Spleen (tissue), 7 donors: ENCODE data around the gene IL1RAPL1.

Experiments
- POLR2A ChIP-seq, 3 donors: fragments of 450-650 bp; IDR thresholded peaks; one replicate each; pipeline ENCODE4 v1.5.1; 2017; ENCODE audit warnings: antibody characterized with exemption in 3 of 3, mild to moderate bottlenecking in 1 of 3
- POLR2AphosphoS5 ChIP-seq, 3 donors: sonication (generic); formaldehyde crosslinking; IDR thresholded peaks; one replicate each; pipeline ENCODE4 v1.5.1; 2017; ENCODE audit warnings: antibody characterized with exemption in 3 of 3
- TF ChIP-seq, protein P1 (sequence below), 11 experiments: fragments of 200-600 bp in 7 of 11; fragments of 450-650 bp in 4 of 11; sonication (generic) in 4 of 11; IDR thresholded peaks in 8 of 11; conservative IDR thresholded peaks in 3 of 11; 1 replicate in 7 of 11; 2 replicates in 4 of 11; pipeline versions ENCODE4 v1.4.0 to v1.8.0; 2016 to 2021; ENCODE audit warnings: antibody characterized with exemption in 11 of 11, inconsistent platforms in 4 of 11, mild to moderate bottlenecking in 1 of 11
- donor health status: DM: no; HTN: no; CAD: no; lungs with moderate emphysema.
- donor health status: DM: no; HTN: no; CAD: no.
- donor health status: DM: no; HTN: no; CAD: no.

DNA sequence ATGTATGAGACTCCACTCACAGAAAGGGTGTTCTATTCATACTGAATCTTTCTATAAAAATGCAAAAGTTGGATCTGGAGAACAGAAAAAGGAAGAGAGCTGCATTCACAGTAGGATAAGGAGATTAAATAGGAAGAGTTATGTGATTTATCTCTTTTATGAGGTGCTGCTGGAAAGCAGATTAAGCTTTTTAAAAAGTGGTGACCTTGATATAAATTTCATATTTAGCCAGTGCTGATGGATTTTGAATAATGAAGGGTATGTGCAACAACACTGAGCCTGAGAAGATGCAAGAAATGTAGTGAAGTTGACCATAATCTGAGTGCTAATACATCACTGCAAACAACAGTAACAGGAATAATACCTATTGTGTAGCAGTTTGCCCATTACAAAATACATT is 795.6 kb downstream of the IL1RAPL1 start:
- TF ChIP-seq, protein P1, sequence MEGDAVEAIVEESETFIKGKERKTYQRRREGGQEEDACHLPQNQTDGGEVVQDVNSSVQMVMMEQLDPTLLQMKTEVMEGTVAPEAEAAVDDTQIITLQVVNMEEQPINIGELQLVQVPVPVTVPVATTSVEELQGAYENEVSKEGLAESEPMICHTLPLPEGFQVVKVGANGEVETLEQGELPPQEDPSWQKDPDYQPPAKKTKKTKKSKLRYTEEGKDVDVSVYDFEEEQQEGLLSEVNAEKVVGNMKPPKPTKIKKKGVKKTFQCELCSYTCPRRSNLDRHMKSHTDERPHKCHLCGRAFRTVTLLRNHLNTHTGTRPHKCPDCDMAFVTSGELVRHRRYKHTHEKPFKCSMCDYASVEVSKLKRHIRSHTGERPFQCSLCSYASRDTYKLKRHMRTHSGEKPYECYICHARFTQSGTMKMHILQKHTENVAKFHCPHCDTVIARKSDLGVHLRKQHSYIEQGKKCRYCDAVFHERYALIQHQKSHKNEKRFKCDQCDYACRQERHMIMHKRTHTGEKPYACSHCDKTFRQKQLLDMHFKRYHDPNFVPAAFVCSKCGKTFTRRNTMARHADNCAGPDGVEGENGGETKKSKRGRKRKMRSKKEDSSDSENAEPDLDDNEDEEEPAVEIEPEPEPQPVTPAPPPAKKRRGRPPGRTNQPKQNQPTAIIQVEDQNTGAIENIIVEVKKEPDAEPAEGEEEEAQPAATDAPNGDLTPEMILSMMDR (IDR thresholded peaks at IDR 0.05 in 8 of 11, conservative IDR thresholded peaks at IDR 0.05 in 3 of 11): no peak
- TF ChIP-seq POLR2A (IDR thresholded peaks at IDR 0.05) (no peak), POLR2AphosphoS5 (IDR thresholded peaks at IDR 0.05) (no peak)
